DOHH2 (cell line): ENCODE data around the gene RNF213.

Experiments used
- CTCF ChIP-seq: fragments of 200-600 bp; sonication (generic); IDR thresholded peaks from one replicate; pipeline ENCODE4 v1.5.1; 2014; ENCODE audit warnings: antibody characterized with exemption, mild to moderate bottlenecking, low read depth, low read length; ENCODE audit not compliant: poor library complexity, severe bottlenecking
- EZH2phosphoT487 ChIP-seq: fragments of 200-600 bp; sonication (generic); IDR thresholded peaks from 2 replicates; pipeline ENCODE4 v1.6.1; 2017; ENCODE audit warnings: borderline replicate concordance, mild to moderate bottlenecking, antibody characterized with exemption, low read length, moderate library complexity, mixed read lengths

- TF ChIP-seq CTCF (no peak), EZH2phosphoT487 (no peak)
Measured at GRCh38 chr17:80382446-80382845, 121.8 kb downstream of the RNF213 start.
